Right lobe of liver (tissue), 4 donors: Measurements from ENCODE around the gene METTL22.

Experiments
- CTCF ChIP-seq, 4 donors: fragments of 200-600 bp in 3 of 4; fragments of 450-650 bp in 1 of 4; IDR thresholded peaks; one replicate each; pipeline versions ENCODE4 v1.5.1 to v1.8.0; 2016 to 2022; ENCODE audit warnings: antibody characterized with exemption in 4 of 4, mild to moderate bottlenecking in 2 of 4
- POLR2A ChIP-seq: fragments of 450-650 bp; IDR thresholded peaks from one replicate; pipeline ENCODE4 v1.6.1; 2017; ENCODE audit warnings: antibody characterized with exemption, mild to moderate bottlenecking
- donor health status: DM: no; HTN: no; CAD: no.
- donor health status: DM: no; HTN: no; CAD: no.
- donor health status: DM: no; HTN: yes; CAD: no.

DNA sequence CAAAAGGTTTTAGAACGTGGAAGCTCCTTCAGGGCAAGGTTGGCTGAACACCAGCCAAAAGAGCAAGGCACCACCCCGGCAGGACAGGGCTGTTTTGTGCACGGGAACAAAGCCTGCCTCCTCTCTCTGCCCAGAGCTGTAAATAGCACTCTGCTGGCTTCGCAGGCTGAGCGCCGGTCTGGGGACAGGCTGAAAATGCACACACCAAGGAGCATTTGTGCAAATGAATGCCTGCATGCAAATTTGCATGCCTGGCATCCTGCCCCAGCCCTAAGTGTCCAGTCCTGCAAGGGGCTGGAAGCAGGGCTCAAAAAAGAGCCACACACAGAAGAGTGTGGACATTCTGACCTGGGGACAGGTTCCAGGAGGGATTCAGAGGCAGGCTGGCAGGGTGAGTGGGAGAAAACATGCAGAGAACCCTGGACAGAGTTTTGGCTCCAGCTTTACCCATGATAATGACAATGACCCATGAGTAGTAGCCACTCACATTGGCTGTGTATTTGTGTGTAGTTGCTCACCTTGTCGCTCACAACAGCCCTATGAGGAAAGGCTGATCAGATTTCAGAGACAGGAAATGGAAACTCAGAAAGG lies 64.6 kb downstream of the METTL22 start:
- TF ChIP-seq CTCF (IDR thresholded peaks at IDR 0.05) (no peak), POLR2A (no peak)
